HG02571 (cell line): ENCODE results near the gene THSD4.

Source experiments
- ATAC-seq: cut with Tn5 transposase; IDR thresholded peaks from one replicate; pipeline ENCODE4 v1.9.1; 2021; ENCODE audit warnings: mild to moderate bottlenecking, moderate library complexity; ENCODE audit not compliant: unreplicated experiment

THSD4 gene

DNA sequence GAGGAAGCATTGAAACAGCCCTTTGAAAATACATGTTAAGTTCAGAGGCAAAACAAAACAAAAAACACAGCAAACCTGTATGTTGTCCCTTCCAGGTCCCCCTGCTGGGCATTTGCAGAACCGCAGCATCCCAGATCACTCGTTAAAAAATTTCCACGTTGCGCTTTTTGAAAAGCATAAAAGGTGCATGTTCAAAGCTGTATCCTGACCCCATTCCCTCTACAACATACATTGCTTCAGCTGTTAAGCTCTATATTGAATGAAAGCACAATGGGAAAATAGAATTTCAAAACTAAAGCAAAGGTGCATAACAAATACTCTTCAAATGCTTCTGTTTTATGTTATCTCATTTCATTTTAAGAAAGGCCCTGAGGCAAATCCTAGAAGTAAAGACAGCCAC lies 328.3 kb downstream of the THSD4 start:
- no peak for ATAC-seq

DNA sequence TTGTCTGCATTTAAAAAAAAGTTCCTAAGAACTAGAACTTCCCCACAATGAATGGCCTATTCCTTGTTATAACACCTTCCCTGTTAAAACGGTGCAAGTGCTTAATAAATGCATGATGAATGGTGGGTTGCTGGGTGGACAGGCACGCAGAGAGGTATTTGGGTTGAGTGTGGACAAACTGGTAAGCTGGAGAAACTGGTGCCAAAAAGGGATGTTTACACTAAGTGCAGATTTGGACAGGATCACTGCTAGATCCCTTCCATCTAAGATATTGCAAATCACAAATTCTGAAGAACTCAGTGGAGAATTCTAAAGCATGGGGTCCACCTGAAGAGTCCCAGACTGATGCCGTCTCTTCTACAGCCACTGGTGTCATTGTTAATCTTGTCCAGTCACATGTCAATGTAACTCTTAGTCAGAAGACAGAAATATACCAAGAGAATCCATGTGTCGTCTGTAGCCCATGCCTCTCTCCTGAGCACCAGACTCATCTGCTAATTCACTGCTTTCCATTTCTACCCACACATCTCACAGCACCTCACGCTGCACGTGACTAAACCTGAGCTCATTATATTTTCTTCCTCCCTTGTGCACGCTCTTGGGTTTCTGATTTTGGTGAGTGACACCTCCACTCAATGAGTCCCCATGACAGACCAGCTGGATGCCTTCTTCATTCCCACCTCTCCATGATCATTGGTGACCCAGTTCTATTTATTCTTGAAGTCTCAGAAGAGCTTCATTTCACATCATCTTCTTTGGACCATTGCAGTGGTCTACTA lies 328.9 kb downstream of the THSD4 start:
- ATAC-seq: no peak

DNA sequence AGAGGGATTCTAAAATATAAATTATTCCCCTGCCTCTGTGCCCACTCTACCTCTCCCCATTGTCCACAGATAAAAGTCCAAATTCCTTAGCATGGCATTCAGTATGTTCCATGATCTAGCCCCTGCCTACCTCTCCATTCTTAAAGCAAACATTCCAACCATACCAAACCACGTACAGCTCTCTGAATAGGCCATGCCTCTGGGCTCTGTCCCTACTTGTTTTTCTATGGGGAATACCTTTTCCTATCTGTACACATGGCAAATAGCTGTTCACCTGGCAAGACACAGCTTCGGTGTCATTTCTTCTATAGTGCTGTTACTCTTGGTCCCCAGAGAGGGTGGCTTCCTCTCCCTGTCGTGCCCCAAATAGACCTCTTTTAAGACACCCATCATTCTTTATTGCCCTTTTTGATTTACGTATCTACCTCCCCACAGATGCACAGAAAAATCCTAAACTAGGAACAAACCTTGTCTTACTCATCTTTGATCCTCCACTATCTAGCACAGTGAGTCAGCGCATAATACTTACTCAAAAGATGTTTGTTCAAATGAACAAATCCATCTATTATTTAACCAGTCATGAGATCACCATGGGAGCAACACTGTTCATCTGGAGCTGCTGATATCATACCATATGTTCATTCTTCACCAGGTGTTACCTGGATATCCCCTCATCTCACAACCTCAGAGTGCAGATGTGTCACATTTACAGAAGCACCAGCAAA lies 329.8 kb downstream of the THSD4 start:
- no peak for ATAC-seq

DNA sequence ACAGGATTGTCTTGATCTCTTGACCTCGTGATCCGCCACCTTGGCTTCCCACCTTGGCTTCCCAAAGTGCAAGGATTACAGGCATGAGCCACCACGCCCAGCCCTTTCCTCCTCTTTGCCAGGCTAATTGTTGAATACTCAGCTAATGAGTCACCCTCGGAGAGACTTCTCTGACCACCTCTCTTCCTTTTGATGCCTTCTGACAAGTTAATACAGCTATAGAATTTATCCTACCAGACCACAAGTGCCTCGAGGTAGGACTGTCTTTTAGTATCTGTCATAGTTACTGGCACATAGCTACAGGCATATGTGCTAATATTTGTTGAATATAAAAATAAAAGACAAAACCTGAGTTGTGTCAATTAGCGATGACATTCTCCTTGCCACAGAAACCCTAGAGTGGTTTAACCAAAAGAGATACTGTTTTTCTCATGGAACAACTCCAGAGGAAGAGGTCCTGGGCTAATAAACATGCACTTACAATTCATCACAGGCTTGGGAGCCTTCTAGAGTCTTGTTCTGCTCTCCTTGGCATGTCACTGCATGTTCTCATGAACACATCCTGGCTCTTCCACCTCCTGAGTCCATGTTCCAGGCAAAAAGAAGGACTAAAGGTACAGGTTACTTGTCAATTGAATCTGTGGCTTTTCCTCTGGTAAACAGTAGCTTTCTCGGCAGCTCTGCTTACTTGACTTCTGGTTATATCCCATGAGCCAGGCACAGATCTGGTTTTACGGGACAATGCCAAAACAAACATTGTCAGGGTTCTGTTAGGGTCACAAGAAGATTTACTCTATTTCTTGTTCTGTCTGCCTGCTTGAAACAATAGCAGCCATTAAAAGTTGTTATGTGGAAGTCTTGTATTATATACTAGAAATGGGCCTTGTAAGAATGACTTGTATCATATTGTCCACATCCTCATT lies 332.3 kb downstream of the THSD4 start:
- ATAC-seq: no peak

DNA sequence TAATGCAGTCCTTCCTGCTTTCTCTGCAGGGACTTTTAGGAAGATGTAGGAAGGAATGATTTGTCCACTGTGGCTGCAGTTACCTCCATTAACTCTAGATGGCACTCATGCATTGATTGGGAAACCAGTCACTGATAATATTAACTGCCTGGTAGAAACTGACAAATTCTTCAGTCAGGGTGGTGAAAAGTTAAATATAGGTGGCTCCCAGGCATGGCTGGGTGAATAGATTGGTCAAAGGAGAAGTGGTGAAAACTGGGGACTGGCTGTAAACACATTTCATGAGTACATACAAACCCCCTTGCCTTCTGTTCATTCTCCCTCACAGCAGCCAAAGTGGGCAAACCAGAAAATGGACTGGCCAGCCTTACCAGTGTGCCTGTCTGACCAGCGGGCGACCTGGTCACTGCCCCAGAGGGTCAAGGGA lies 333.4 kb downstream of the THSD4 start:
- ATAC-seq: no peak

DNA sequence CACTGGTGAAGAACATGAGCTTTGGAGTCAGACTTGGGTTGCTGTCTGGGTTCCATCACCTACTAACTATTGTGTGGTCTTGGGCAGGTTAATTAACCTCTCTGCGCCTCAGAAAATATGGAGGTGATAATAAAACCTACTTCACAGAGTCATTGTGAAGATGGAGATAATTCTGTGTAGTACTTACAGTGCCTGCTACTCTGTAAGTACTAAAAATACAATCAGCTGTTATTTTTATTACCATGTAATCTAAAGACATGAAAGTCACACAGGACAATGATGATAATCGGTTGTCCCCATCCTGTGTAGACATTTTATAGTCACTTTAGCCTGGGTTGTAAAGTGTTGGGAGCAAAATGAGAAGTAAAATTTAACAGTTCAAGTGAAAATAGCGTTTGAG lies 334.1 kb downstream of the THSD4 start:
- ATAC-seq: no peak

DNA sequence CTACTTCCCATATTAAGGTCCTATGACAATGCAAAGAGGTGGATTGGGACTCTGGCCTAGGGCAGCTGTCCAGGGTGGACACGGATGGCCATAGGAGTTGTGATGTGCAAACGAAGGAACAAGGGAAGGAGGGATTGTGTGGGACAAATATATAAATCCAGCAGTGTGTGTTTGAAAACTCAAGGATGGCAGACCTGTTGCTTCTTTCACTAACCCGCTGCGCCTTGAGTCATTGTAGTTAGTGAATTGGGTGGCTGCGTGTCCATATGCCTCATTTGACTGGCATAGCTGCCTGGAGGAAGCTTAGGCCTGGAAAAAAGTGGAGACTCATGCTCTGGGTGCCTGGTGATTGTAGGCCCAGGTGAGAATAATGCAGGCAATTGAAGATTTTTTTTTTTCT lies 334.7 kb downstream of the THSD4 start:
- ATAC-seq: no peak

DNA sequence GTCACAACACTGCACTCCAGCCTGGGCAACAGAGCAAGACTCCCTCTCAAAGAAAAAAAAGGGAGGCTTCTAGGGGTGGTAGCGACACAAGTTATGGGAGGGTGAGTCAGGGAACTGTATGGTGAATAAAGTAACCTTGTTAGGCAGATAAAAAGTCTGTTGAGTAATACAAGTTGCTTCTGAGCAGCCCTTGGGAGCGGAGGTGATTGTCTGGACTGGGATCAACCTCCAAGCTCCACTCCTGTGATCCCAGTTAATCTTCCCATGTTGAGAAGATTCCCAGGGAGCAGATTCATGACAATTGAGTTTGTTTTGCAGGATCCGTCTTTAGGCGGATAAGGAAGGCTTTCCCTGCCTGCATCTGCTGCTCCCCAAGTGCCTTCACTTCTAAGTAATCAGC lies 335.9 kb downstream of the THSD4 start:
- no peak for ATAC-seq

DNA sequence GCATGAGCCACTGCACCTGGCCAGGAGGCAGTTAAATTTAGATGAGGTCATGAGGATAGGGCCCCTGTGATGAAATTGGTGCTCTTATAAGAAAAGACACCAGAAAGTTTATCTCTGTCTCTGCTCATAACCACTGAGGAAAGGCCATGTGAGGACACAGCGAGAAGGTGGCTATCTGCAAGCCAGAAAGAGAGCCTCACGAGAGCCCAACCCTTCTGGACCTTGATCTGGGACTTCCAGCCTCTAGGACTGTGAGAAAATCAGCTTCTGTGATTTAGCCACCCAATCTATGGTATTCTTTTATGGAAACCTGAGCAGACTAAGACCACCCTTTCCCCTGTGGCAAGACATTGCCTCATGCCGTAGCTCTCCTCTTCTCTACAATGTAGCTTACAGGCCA lies 337.6 kb downstream of the THSD4 start:
- no peak for ATAC-seq

DNA sequence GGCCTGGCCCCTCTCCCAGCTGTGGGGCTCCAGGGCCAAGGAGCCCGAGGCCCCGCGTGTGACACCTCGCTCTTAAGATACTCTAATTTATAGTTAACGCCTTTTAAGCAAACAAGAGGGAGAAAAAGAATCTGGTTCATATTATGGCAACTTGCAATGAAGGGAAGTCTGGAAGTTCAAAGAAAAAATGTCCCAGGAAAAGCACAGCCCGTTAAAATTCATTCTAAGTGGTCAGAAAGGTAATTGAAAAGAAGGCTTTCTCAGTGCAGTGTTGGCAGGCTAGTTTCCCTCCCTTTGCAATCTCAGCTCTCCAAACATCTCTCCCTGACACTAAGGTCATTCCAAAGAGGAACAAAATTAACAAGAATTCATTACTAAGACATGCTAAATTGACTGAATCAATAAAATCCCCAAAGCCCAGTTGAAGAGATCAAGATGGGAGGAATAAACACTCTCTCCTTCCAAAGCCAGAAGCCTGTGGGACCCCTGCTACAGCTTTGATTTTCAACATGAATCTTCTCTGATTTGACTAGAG lies 339.3 kb downstream of the THSD4 start:
- ATAC-seq: no peak

DNA sequence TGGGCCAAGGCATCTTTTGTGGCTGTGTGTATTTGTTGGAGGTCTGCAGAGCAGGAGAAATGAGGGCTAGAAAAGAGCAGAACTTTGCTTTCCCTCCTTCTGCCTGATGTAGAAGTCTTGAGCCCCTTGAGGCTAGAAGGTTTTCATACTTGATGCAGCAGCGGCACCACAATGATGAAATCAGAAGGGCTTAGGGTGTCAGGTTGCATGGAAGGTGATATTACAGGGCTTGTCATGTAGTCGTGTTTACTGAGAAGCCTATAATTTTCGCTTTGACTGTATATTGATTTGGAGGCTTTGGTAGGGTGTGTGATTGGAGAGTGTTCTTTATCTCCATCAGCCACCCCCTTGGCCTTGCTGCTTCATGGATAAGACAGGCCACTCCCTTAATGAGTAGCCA lies 339.8 kb downstream of the THSD4 start:
- ATAC-seq: no peak

DNA sequence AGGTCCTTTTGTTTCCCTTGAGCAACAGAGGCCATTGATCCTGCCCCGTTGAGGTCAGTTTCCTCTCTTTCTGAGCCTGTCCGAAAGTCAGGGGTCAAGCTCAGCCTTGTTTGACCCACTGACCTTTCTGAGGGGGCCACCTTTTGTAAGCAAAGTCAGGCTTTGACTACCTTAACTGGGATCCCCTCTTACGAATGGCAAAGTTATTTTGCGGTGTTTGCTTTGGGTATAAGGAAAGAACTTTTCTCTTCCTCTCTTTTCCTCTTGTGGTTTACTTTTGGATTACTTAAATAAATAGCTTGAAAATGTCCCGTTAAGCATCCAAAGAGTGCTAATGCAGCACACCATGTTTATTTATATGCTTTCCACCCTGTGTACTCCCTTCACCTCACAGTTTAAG lies 340.6 kb downstream of the THSD4 start:
- ATAC-seq: no peak

DNA sequence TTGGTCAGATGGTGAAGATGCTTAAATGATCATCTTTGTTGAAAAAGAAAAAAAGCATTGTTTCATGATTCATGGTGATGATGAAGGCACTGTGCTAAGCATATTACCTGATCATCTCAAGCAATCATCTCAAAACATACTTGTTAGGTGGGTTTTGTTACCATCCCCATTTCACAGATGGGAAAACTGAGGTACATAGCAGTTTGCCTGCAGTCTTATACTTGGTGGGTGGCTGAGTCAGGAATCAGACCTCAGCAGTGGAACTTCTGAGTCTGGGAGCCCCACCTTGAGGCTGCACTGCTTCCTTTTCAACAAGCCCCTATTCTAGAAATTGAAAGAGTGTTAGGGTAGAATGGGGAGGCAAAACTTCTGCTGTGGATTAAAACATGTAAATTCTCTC lies 341.1 kb downstream of the THSD4 start:
- ATAC-seq: no peak

DNA sequence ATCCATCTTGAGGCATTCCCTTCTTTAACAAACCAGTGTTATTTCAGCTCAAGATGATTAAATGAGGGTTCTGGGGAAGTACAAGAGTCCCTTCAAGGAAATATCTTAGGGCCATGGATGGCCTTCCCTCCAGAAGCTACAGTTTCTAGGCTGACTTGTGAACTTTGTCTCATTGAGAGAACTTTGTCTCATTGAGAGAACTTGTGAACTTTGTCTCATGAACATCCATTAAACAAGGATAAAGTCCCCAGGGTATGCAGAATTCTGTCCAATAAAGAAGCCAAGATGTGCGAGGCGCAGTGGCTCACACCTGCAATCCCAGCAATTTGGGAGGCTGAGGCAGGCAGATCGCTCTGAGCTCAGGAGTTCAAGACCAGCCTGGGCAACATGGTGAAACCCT lies 341.5 kb downstream of the THSD4 start:
- ATAC-seq: no peak

DNA sequence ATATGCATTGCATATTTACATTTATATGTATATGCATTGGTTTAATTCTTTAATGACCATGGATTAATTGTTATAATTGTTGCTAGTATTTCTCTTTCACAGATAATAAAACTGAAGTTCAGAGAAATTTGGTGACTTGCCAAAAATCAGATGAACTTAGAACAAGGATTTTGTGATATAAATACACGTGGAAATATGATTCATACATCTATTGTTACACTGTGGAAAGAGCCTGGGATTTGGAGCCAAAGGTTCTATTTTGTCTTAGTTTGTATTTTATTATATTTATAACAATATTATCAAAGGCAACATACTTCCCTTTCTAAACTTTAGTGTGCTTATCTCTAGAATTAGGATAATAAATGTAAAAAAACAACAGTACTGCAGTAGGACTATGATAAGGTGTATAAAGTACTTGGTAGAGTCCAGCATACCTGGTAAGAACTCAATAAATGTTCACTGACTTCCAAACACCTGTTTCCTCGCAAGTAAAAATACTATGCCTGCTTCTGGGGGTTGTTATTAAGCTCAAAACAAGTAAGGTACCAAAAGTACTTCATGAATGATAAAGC lies 342.9 kb downstream of the THSD4 start:
- no peak for ATAC-seq

DNA sequence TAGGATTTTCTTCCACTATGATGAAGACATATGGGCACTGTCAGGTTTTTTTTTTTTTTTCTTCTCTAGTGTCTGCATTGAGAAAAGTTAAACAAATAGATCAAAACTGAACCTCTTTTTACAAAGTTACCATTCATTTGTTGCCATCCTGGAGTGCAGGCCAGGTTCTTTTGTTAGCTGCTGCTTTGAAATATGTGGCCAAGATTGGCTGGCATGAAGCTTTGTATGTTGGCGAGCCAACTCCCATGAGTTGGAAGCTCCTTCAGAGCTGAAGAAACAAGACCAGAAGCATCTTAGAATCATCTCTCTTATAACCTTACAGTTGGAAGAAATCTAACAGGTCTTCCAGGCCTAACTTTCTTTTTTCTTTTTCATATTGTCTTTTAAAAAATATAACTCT lies 346.5 kb downstream of the THSD4 start:
- ATAC-seq: no peak

DNA sequence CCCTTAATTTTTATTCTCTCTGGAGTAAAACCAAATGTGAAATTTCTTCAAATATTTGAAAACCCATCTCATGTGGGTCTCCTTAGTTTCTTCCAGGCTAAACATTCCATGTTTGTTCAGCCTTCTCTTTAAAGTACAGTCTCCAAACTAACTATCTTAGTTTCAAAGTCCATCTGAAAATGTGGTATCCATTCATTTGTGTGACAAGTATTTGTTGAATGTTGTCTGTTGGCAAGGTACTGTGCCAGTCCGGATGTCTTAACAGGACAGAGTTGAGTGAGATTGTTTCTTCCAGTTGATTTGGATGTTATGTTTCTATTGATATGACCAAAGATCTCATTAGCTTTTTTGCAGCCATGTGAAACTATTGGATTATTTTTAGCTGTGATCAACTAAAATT lies 347.4 kb downstream of the THSD4 start:
- ATAC-seq: no peak

DNA sequence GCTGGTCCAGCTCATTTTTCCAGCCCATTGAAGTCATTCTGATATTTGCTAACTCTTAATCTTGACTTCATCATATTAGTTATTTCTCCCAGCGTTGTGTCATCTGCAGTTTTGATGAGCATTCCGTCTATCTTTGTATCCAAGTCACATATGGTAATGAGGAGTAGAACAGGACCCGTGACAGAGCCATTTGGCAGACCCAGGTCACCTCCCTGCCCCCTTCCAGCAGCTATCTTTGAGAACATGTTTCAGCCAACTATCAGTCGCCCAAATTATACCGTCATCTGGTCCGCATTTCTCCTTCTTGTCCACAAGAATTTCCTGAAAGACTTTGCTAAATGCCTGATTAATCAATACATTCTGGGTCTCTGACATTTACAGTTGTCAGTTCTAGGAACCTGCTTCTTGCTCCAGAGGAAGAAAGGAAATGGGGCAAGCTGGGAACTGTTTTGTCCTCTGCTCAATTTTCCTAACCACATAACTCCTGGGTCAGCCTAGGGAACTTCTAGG lies 347.9 kb downstream of the THSD4 start:
- ATAC-seq: no peak

DNA sequence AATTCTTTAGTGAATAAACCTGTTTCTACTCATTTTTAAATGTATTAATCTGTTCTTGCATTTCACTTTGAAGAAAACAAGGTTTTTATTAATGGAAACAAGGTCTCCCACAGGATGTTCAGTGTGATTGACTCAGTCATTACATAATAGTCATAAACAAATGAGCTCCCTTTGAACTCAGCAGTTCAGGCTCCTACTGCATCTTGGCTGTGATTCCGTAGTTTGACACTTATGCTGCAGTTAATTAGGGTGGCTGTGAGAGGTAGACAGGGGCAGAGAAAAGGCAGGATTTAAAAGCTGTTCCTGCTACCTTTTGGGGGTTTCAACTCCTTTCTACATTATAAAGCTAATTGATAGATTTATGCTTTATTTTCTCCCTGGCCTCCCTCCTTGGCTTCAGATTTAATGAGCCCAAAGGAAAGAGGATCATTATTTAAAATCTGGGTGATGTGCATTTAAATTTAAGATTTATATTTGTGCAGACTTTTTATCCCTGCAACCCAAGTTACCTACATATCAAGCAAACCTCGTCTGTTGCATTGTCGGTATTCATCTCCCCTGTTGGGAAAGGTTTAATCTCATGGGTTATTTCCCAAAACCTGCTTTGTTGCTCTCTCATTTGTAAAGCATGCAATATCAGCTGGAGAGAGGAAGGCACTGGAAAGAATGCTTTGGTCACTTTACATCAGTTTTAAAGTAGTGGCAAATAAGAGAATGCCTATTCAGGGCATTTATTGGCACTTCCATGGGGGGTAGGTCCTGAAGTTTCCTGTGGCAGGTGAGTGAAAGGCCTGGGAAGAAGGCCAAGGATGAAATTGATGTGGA lies 350.1 kb downstream of the THSD4 start:
- ATAC-seq: no peak

DNA sequence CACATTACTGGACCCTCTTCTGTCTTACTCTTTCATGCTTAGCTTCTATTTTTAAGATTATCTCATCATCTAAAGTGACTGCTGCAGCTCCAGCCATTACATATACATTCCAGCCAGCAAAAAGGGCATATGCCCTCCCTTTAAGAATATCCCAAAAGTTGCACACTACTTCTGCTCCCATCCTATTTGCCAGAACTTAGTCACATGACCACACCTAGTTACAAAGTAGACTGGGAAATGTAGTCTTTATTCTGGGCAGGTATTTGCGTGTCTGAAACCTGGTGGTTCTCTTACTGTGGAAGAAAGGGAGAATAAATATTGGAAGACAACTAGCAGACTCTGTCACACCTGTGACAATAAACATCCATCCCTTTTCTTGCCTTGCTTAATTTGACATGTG lies 353.4 kb downstream of the THSD4 start:
- no peak for ATAC-seq
